Gastrocnemius medialis (tissue), 4 donors: ENCODE results near the gene GAR1. TPM values are rescaled to one million over a fixed set of nuclear protein-coding genes. Genes with fewer than 3 reads are reported as not detected.
"Not testable (repeated sequence)": the region's sequence is repeated elsewhere in the genome, so short reads cannot be mapped to it uniquely, and the experiment has no call there.

Experiments
- ATAC-seq, 2 donors: fragments of 150-250 bp; one replicate each; pipeline ENCODE4 v1.9.1; 2016
- DNase-seq, 2 donors: peaks; one replicate each; pipeline ENCODE4 v3.0.0-alpha.2; 2019
- H3K27ac ChIP-seq, 4 donors: fragments of 200-600 bp; sonication (generic); 1 replicate in 1 of 4; 2 replicates in 3 of 4; pipeline ENCODE4 v1.5.1; 2016 to 2018; ENCODE audit warnings: mild to moderate bottlenecking in 2 of 4, moderate library complexity in 1 of 4
- H3K27me3 ChIP-seq, 3 donors: fragments of 200-600 bp; sonication (generic) in 2 of 3; 1 replicate in 1 of 3; 2 replicates in 2 of 3; pipeline versions ENCODE4 v1.5.1 to v1.6.0; 2016 to 2019; ENCODE audit warnings: mild to moderate bottlenecking in 1 of 3, moderate library complexity in 1 of 3
- H3K36me3 ChIP-seq, 2 donors: fragments of 200-600 bp; sonication (generic) in 1 of 2; one replicate each; pipeline ENCODE4 v1.5.1; 2017 to 2018
- H3K4me1 ChIP-seq, 2 donors: fragments of 200-600 bp; sonication (generic) in 1 of 2; one replicate each; pipeline ENCODE4 v1.5.1; 2016 to 2017; ENCODE audit warnings: mild to moderate bottlenecking in 2 of 2
- H3K4me3 ChIP-seq, 4 donors: fragments of 200-600 bp; sonication (generic) in 3 of 4; 1 replicate in 1 of 4; 2 replicates in 3 of 4; pipeline ENCODE4 v1.5.1; 2016 to 2019; ENCODE audit warnings: mild to moderate bottlenecking in 2 of 4
- H3K9me3 ChIP-seq, 3 donors: fragments of 200-600 bp; sonication (generic) in 2 of 3; 1 replicate in 1 of 3; 2 replicates in 2 of 3; pipeline ENCODE4 v1.5.1; 2016 to 2019
- CTCF ChIP-seq, 5 experiments: fragments of 450-650 bp in 3 of 5; fragments of 200-600 bp in 2 of 5; sonication (generic) in 2 of 5; IDR thresholded peaks in 4 of 5; conservative IDR thresholded peaks in 1 of 5; 1 replicate in 4 of 5; 2 replicates in 1 of 5; pipeline ENCODE4 v1.5.1; 2016 to 2019; ENCODE audit warnings: antibody characterized with exemption in 5 of 5, mild to moderate bottlenecking in 3 of 5, moderate library complexity in 3 of 5
- POLR2A ChIP-seq, 2 donors: fragments of 450-650 bp; IDR thresholded peaks; one replicate each; pipeline ENCODE4 v1.6.1; 2017; ENCODE audit warnings: antibody characterized with exemption in 2 of 2, mild to moderate bottlenecking in 2 of 2, moderate library complexity in 2 of 2
- in situ Hi-C, 4 donors: fragments of 200-750 bp; cut with MboI; loops; one replicate each; pipeline versions ENCODE4 v1.15.0 to v1.8.0; 2017; ENCODE audit warnings: low sequenced_read_pairs in 4 of 4
- intact Hi-C: fragments of 100-400 bp; cut with DNase I; formaldehyde crosslinking; loops from one replicate; pipeline ENCODE4 v1.15.1; 2023; ENCODE audit warnings: low total_unique reads
- total RNA-seq, 4 donors: library from RNA; depleted of rRNA; stranded (reverse); fragments of >200 nt; gene quantifications; one replicate each; pipeline versions ENCODE4 v1.1.0 to v1.2.3, GENCODE V29; 2016

The GAR1 gene
- total RNA-seq, 4 donors from 2014 or later = 2.8 to 7.2 (median 3.5) TPM

DNA sequence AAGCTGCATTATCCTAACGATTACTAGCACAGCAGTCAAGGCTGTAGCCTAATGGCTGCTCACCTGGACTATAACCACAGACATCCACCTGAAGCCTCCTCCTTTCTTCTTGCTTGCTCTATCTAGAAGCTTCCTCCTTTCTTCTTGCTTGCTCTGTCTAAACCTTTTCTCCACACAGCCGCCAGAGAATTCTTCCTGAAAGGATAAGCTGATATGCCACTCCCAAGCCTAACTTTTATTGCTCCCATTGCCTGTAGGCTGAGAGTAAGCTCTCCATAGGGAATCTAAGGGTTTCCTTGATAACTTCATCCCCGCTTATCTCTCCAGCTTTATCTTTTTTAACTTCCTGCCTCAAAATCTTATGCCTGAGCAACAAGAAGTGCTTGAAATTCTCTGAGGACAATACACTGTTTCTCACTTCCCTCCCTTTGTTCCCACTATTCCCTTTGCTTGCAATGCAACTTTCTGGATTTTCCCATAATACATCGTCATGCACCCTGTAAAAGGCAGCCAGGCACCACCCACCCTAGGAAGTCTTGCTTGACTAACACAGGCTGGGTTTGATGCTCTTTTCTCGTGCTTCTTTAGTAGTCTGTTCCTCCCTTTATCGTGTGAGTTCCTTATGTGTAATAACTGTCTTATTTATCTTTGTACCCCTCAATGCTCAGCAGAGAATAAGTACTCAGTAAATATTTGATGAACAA lies 31.0 kb downstream of the GAR1 start:
- in situ Hi-C loops = no loop called here
- no peak for TF ChIP-seq POLR2A (IDR thresholded peaks at IDR 0.05)
- no peak for TF ChIP-seq CTCF (IDR thresholded peaks at IDR 0.05 in 4 of 5, conservative IDR thresholded peaks at IDR 0.05 in 1 of 5)
- no peaks in the 10 kb centered on the region for H3K4me1 ChIP-seq
- no peaks in the 10 kb centered on the region for H3K9me3 ChIP-seq
- DNase-seq (no peak), ATAC-seq (no peak)
- H3K27ac ChIP-seq = no peak overlapping the region
- H3K4me3 ChIP-seq = no peak overlapping the region
- H3K36me3 ChIP-seq = no peaks in the 10 kb centered on the region
- H3K27me3 ChIP-seq = no peaks in the 10 kb centered on the region
- intact Hi-C loops = no loop called here

- Histone ChIP-seq H3K27ac (no peak within 1 kb of the TSS), H3K9me3 (no peaks in the 10 kb centered on the region), H3K27me3 (no peaks in the 10 kb centered on the region), H3K4me3 (no peak within 1 kb of the TSS), H3K4me1 (no peaks in the 10 kb centered on the region), H3K36me3 (no peaks in the 10 kb centered on the region)
- DNase-seq (no peak), ATAC-seq (no peak)
- in situ Hi-C loops (no loop called here), intact Hi-C loops (no loop called here)
- no peak for TF ChIP-seq CTCF (IDR thresholded peaks at IDR 0.05 in 4 of 5, conservative IDR thresholded peaks at IDR 0.05 in 1 of 5)
- no peak for TF ChIP-seq POLR2A (IDR thresholded peaks at IDR 0.05)
These were observed 32.4 kb downstream of the GAR1 start, which contains the start of gene LRIT3 for GRCh38 chr4:109847896-109848442. TSS of gene LRIT3 (plus strand) at chr4:109848107. CDS start at chr4:109848202, 95 bp downstream.

GRCh38 chr4:109848501-109848900 lies 32.9 kb downstream of the GAR1 start:
- Histone ChIP-seq H3K27ac (no peak overlapping the region), H3K27me3 (no peaks in the 10 kb centered on the region), H3K9me3 (no peaks in the 10 kb centered on the region), H3K4me3 (no peak overlapping the region), H3K4me1 (no peaks in the 10 kb centered on the region), H3K36me3 (no peaks in the 10 kb centered on the region)
- DNase-seq (no peak), ATAC-seq (no peak)
- intact Hi-C loops = no loop called here
- TF ChIP-seq POLR2A (IDR thresholded peaks at IDR 0.05) (no peak), CTCF (IDR thresholded peaks at IDR 0.05 in 4 of 5, conservative IDR thresholded peaks at IDR 0.05 in 1 of 5) (no peak)
- in situ Hi-C loops = no loop called here

GRCh38 chr4:109850601-109851000 lies 35.0 kb downstream of the GAR1 start:
- Histone ChIP-seq H3K4me1 (no peaks in the 10 kb centered on the region), H3K27ac (no peak overlapping the region), H3K27me3 (no peaks in the 10 kb centered on the region), H3K4me3 (no peak overlapping the region), H3K9me3 (no peaks in the 10 kb centered on the region), H3K36me3 (no peaks in the 10 kb centered on the region)
- no peak for ATAC-seq
- TF ChIP-seq CTCF (IDR thresholded peaks at IDR 0.05 in 4 of 5, conservative IDR thresholded peaks at IDR 0.05 in 1 of 5) (no peak), POLR2A (IDR thresholded peaks at IDR 0.05) (no peak)
- DNase-seq = no peak
- intact Hi-C loops (no loop called here), in situ Hi-C loops (no loop called here)

DNA sequence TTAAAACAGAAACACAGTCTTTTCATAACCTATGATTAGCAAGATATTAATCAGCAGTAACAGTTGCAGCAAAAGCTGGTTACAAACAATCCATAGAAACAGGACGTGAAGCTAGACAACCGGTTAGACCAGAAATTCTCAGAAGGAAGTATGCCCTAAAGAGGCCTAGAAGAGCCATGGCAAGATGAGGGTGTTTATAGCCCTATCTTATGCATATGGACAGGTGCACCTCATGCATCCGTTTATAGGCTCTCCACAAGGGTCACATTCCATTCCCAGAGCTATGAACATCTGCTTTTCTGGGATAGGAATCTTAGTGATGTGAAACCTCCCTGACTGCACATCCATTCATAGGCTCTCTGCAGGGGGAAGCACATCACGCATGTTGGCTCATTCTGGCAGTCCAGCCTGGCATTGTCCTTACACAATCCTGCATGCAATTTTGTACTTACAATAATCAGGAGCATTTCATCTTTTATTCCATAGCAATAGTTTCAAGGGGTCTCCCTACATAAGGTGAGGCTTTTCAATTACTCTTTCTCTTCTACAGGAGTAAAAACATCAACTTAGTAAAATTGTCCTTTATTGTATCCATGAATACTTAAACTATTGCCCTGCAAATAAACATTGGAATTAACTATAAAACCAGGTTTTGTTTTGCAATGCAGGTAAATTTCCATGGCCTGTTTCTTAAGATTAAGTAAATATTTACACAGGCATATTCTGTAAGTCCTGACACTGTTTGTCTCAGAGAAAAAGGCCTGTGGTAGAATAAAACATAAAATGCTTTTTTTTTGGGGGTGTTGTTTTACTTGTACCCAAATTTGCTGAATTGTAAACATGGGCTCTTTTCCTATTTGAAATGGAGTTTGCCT lies 44.1 kb downstream of the GAR1 start:
- H3K36me3 ChIP-seq, H3K9me3 ChIP-seq, intact Hi-C loops, H3K4me3 ChIP-seq, DNase-seq, H3K27ac ChIP-seq, in situ Hi-C loops, ATAC-seq, H3K4me1 ChIP-seq, H3K27me3 ChIP-seq: not testable (repeated sequence)
